Fibroblast of skin of abdomen (primary cell): Measurements from ENCODE around the gene SERBP1.
"Not testable (repeated sequence)": the region's sequence is repeated elsewhere in the genome, so short reads cannot be mapped to it uniquely, and the experiment has no call there.

Experiments
- DNase-seq: peaks from one replicate; pipeline ENCODE4 v3.0.0-alpha.2; 2013

The SERBP1 gene

DNA sequence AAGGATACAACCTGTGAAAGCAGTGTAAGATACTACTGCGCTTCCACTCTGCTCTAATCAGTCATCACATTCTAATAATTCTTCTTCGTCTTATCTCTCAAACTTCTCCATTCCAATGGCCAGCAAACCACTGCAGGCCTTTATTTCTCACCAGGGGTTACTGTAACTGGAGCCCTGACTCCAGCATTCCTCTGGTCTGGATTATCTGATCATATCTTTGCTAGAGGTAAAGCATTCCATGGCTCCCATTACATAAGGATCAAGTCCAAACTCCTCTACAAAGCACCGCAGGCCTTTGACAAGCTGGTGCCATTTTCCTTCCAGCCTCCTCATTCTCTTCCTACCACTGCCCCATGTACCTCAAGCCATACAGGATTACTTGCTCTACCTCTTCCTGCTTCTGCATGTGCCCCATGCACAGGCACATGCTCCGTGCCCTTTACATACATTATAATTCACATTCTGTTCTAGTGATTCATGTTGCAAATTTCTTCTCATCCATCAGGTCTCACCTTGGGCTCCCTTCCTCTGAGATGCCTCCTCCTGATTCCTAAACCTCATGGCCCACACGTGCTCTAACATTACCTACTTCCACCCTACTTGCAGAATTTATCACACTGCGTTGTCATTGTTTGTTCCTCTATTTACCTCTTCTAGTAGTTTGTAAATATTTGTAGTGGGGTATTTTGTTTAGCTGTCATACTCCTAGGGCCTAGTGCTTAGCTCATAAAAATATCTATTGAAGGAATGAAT, 9.3 kb upstream of the SERBP1 start:
- DNase-seq: no peak

DNA sequence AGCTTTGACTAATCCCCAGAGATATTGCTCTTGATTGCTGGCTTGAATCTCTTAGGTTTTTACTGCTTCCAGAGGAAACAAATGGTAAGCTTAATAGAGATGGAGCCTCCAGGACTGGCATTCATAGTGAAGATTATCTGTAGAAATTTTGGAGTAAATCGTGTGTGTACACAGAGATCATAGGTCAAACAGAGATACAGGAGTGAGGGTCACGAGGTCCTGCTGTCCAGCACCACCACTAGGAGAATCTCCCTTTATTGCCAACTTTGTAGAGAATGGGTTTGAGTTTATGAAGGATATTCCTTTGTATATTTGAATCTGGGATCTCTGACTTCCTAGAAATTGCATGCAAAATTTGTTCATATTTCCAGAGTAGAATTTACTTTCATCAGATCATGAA, 7.8 kb upstream of the SERBP1 start:
- DNase-seq: no peak

DNA sequence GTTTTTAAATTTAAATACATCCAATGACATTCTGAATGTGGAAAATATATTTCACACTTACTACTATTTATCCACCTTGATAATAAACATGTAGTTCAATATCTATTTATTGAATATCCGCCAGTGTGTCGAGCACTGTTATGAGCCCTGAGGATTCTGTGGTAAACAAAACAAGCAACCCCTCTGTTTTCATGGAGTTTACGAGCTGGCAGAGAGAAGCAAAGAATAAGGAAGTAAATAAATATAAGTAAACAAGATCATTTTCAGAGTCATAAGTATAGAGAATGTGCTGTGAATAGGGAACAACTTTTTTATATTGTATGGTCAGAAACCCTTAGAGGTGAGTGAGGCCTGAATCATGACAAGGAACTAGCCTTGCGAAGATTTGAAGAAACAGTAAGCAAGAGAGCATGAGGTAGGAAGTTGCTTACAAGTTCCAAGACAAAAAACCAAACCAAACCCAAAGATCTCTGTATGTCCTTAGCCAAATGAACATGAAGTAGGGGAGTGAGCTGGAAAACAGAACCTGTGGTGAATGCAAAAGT, 6.4 kb upstream of the SERBP1 start:
- no peak for DNase-seq

DNA sequence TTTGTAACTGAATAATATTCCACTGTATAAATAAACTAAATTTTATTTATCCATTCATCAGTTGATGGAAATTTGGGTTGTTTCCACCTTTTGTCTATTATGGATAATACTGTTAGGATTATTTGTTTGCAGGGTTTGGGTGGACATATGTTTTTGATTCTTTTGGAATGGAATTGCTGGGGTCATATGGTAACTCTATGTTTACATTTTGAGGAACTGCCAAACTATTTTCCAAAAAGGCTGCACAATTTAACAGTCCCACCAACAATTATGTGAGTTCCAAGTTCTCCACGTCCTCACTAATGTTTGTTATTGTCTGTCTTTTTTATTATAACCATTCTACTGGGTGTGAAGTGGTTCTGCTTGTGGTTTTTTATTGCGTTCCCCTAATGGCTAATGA, 4.3 kb upstream of the SERBP1 start:
- peak; percentile 59 for DNase-seq

DNA sequence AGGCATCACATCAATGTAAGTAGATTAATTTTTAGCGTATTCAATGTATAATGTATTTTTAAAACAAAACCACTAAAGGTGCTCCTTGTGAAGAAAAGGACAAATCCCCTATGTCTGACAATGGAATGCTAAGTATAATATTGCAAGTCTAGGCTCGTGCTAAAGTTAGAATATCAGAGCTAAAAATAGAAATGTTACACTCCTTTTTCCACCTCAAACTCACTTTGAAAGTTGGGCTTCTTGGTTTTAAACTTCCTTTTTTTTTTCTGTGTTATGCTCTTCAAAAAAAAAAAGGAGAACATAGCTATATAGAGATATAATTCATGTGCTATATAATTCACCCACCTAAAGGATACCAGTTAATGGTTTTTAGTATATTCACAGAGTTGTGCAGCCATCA, 3.6 kb upstream of the SERBP1 start:
- DNase-seq: no peak

DNA sequence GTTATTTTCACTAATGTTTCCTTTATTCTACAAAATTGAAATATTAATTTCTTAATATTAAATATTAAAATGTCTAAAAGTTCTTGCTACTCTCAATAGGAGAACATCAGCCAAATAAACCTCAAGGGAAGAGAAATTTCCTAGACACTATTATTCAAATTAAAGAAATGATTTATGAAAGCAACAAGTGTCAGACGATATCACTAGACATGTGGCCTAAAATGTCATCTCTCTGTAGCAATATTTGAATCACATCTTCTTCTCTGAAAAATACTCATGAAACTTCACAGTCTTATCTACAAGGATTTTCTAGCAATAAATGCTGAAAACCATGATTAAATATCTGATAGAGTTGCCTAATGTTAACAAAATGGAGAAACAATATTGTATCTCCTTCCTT, 2.5 kb upstream of the SERBP1 start:
- DNase-seq: no peak

DNA sequence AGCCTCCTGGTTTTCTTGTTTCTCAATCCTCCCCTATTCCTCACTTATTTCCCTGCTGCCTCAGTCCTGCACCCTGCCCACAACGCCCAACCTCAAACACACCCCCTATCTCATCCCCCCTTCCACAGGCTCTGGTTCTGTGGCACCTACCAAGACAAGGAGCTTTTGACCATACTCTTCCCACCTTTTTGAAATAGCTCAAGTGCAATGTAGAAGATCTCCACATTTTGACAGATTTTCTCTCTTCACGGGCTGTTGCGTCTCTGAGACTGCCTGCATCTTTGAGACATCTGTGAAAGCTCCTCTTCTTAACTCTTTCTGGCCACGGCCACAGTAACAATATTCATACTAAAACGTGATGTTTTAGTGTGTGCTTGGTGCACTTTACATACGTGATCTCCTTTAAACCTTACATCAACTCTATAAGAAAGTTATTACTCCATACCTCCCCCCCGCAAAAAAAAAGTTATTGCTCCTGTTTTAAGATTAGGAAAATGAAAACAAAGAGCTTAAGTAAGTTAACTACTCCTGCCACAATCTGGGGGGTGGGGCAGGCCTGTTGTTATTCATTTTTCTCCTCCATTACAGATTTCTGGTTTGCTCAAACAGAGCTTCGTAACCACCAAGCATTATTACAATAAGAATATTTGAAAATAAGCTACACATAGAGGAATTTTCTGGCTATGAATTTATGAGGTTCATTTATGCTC, 1.8 kb upstream of the SERBP1 start:
- DNase-seq: no peak

DNA sequence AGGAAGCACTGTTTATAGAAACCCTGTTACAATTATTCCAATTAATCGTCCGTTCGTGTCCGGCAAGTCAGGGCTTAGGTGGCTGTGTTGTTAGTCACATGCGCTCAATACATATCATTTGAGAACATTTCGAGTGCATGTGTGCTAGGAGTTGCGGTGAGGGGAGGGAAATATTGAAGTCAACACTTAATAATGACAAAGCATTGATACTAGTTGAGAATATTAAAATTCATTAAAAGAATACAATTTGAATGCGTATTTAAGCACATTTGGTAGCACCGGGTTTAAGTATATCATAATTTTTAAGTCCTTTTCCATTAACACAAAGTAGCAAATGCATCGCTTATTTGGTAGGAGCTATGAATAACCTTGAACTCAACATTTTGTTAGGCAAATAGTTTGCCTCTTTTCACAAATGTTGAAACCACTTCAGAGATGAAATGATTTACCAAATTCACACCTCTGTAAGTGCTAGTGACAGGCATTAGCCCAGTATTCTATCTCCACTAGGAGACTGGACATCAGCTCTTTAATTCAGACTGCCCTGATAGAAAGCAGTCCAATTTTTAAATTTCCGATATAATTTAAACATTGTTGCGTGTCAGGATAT, 1.1 kb upstream of the SERBP1 start:
- no peak for DNase-seq

DNA sequence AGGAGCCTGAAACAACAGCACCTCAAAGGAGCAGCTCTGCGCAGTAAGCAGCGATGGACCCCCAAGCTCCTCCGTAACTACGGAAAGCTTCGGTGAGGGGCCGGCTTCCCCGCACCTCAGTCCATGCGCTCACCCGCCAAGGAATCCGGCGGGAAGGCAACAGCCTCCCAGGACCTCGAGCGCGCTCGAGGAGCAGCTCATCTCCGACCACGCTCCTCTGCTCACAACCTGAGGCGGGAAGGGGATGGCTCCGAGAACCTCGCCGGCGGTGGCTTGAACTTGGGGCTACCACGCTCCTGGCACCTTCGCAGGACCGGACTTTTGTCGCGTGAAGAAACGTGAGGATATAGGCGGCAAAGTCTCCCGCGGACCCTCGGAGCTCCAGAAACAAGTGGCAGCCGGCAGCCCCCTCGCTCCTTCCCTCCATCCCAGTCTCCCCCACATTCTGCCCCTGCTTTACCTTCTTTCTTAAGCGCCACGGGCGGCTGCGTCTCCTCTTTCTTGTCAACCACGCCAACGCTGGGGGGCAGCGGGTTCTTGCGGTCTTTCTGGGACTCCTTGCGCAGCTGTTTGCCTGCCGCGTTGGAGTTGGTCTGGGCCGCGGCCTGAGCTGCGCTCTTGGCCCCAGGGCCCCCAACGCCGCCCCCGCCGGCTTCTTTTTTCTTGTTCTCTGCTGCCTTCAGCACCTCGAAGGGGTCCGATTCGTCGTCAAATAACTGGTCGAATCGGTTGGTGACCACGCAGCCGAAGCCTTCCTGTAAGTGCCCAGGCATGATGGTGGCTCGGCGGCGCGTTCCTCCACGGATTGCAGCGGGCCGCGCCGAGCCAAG, 459 bp downstream of the SERBP1 start:
- DNase-seq: no peak

DNA sequence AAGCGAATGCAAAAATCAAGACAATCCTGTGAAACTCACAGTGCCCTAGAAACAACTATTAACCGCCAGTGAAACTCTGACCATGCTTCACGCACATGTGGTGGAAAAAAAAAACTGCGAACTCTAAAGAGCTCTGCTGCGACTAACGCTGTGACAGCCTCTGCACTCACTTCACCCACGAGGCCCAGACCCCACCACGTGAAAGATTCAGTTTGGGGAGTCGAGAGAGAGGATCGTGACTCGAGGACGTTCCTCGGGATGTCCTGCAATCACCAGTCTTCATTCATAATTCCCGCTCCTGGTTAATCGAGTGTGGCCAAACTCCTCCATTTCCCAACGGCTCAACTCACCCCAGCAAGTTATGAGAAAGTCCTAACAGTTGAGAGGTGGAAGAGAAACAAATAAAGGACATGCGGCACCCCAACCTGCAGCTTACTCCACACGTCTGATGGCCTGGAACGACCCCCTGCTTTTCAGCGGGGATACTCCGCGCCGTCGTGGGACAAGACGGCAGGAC, 1.1 kb downstream of the SERBP1 start:
- no peak for DNase-seq

DNA sequence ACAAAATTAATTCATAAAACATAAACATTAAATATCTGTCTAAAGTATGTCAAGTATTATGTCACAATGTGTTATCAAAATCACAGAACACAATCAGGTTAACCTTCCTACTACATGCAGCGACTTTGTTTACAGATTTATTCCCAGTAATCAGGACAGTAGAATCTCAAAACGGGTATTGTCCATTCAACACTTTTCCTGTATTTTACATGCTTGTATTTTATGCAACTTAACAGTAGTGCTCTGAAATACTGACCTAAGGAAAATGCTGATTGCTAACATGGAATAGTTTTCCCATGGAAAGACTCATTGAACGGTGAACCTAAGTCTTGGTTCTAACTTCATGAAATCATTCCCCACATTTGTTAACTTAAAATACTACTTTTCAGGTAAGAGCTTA, 2.3 kb downstream of the SERBP1 start:
- no peak for DNase-seq

DNA sequence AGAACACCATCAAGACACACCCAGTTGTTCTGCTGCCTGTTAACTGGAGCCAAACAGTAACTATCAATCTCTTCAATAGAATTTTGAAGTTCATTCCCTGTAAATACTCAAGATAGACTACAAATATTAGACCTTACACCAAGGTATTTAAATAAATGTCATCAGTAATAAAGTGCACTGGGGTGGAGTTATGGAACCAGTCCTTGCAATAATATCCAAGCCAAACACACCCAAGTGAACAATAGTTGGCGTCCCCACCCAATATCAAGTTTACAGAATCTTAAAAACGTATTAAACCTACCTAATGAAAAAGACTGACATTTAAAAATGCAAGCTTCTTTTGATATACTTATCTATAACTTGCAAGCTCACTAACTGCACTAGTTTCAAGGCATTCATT, 2.7 kb downstream of the SERBP1 start:
- no peak for DNase-seq

DNA sequence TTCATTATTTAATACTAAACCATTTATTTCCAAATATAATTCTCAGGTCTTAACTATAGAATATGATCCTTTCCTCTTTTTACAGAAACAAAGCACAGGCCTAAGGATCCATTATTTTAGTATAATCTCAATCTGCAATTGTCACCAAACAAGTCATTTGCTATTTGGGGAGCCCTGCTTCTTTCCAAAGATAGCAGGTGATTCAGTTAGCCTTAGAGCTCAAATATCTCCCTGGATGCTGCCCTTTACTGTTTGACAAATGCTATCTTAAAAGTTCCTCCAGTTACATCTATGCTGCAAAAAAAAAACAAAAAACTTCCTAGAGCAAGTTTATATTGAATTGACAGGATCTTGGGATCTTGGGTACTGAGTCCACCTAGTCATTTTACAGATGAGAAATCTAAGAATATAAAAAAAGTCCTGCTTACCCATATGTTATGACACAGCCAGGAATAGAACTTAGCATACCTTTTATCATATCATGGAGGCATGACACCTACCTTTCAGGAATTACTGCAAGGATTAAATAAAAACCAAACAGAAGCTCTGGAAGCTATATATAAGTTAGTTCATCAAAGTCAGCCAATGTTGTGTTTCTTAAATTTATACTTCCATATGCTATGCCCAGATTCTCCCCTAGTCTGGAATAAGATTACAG, 9.2 kb downstream of the SERBP1 start:
- no peak for DNase-seq

DNA sequence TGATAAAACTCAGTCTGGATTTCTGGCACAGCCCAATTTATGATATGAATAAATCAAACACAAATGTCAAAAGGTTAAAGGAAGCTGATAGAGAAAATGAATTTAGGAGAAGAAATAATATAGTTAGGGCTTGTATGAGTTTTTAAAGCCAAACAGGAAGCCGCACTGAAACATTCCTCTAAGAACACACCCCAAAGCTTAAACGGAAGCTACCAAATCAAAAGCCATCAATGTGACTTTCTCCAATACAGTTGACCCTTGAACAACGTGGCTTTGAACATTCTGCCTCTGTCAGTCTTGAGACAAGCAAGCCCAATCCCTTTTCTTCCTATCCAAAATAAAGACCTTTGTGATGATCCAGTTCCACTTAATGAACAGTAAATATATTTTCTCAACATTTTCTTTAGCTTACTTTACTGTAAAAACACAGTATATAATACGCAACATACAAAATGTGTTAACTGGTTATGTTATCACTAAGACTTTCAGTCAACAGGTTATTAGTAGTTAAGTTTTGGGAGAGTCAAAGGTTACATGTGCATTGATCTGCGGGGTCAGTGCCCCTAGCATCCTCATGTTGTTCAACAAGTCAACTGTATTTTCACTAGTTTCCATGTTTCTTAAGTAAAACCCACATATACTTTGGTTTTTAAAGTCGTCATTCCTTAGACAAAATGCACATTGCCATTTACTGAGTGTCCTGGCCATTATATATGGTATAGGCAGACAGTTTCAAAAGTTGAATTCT, 11.2 kb downstream of the SERBP1 start:
- DNase-seq: no peak

DNA sequence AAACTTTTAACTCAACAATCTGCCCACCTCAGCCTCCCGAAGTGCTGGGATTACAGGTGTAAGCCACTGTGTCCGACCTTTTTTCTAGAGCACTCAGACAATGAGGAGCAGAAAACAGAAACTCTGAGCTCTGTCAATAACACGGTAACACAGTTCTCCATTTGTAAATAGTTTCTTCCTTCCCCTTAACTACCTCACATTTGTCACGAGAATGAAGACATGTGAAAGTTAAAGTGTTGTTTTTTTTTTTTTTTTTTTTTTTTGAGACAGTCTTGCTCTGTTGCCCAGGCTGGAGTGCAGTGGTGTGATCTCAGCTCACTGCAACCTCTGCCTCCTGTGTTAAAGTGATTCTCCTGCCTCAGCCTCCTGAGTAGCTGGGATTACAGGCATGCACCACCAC, 12.5 kb downstream of the SERBP1 start:
- not testable (repeated sequence) for DNase-seq

DNA sequence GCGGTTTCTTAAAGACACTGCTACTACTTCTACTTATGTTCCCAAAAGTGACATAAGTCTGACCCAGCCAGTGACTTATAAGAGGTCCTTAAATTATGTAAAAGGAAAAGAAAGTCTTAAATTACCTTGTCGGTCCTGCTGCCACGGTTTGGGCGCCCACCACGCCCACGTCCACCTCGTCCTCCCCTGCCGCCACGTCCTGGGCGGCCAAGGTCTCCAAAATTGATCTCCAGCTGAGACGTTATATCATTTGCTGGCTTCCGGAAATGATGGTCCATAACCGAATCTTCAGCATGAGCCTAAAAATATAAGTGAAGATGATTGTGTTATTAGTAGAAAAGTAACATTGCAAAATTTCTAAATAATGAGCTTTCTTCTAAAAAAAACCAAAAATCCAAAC, 15.2 kb downstream of the SERBP1 start:
- DNase-seq: no peak

DNA sequence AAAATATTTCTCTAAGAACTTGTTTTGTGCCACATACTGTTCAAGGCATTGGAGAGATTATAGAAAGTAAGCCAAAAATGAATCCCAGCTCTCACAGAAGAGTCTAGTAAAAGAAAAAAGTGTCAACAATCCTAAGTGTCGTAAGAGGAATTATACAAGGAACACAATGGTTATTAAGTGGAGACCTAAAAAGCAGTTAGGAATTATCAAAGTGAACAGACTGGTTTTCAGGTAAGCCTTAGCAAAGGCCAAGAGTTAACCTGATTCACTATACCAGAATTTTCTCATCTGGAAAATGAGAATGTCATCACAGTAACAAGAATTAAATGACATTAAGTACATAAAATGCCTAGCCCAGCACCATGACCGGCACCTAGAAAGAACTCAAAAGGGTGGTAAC, 15.6 kb downstream of the SERBP1 start:
- DNase-seq: no peak

DNA sequence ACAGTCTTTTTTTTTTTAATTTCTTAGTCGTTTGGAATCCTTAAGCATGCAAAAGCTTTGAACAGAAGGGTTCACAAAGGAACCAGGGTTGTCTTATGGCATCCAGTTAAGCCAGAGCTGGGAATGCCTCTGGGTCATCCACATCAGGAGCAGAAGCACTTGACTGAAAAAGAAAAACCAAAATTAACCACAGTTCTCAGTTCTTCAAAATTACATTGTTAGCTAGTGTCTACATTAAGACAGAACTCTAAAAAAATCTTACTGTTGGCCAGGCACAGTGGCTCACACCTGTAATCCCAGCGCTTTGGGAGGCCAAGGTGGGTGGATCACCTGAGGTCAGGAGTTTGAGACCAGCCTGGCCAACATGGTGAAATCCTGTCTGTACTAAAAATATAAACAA, 17.1 kb downstream of the SERBP1 start:
- not testable (repeated sequence) for DNase-seq

DNA sequence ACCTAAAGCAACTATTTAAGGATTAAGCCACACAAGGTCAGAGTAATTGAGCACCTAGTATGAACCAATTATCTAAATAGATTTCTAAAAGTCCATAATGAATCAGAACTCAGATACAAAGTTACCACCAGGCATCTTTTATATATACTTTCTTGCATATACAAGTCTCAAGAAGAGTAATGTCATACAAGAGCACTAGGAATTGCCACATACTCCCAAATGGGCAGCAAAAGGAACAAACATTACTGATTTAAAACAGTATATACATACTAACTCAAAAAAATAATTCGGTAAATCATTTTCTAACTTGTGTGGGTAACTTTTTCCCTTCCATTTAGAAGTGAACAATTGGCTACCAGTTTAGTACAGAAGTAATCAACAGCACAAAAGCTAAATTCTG, 22.1 kb downstream of the SERBP1 start:
- DNase-seq: no peak

DNA sequence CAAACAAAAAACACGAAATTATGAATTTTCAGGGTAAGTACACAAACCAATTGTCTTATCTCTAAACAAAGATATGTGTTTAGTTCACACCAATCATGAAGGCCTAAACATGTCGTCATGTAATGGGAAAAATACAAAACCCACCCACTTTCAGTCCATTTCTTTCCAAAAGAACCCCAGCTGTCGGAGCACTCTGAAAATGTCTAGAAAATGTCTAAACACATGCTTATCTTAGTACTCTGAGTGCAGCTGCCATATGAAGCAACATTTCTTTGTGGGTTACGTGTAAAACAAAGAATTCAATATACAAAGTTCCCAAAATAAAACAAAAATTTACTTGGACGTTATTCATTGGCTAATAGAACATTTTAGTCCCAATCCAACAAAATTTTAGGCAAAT, 22.7 kb downstream of the SERBP1 start:
- no peak for DNase-seq
